ENCODE results near the gene DDOST. TPM values are rescaled to one million over a fixed set of nuclear protein-coding genes. Genes with fewer than 3 reads are reported as not detected.
"Not testable (repeated sequence)": the region's sequence is repeated elsewhere in the genome, so short reads cannot be mapped to it uniquely, and the experiment has no call there.

DDOST gene
- total RNA-seq, 2 experiments from 2014 or later: 137 to 170 TPM

- H3K9me3 Mint-ChIP-seq (ENCODE audit: low read depth); H3K36me3 Mint-ChIP-seq; H3K4me3 Mint-ChIP-seq; DNase-seq; ATAC-seq; CTCF ChIA-PET; H3K4me1 Mint-ChIP-seq; H3K27ac Mint-ChIP-seq: not testable (repeated sequence)
- peaks cover 11% of the 10 kb centered on the region for H3K27me3 Mint-ChIP-seq
Observed at GRCh38 chr1:20606801-20607570, 54.2 kb downstream of the DDOST start.

- no peak overlapping the region for H3K27ac Mint-ChIP-seq
- no peaks in the 10 kb centered on the region for H3K9me3 Mint-ChIP-seq (ENCODE audit: low read depth)
- no peaks in the 10 kb centered on the region for H3K4me1 Mint-ChIP-seq
- peaks cover 11% of the 10 kb centered on the region for H3K27me3 Mint-ChIP-seq
- CTCF ChIA-PET: no interaction called here
- DNase-seq (no peak), ATAC-seq (no peak)
- H3K4me3 Mint-ChIP-seq: no peak overlapping the region
- H3K36me3 Mint-ChIP-seq: no peaks in the 10 kb centered on the region
Observed at GRCh38 chr1:20604678-20605077, 56.5 kb downstream of the DDOST start.

GRCh38 chr1:20603504-20604464, 57.4 kb downstream of the DDOST start:
- CTCF ChIA-PET: no interaction called here
- no peak overlapping the region for H3K27ac Mint-ChIP-seq
- no peak for DNase-seq
- H3K27me3 Mint-ChIP-seq: peaks cover 11% of the 10 kb centered on the region
- no peaks in the 10 kb centered on the region for H3K9me3 Mint-ChIP-seq (ENCODE audit: low read depth)
- H3K36me3 Mint-ChIP-seq: no peaks in the 10 kb centered on the region
- no peak overlapping the region for H3K4me3 Mint-ChIP-seq
- no peak for ATAC-seq
- H3K4me1 Mint-ChIP-seq: no peaks in the 10 kb centered on the region

GRCh38 chr1:20602851-20603450, 58.2 kb downstream of the DDOST start:
- Mint-ChIP-seq H3K27me3 (peaks cover 11% of the 10 kb centered on the region), H3K4me1 (no peaks in the 10 kb centered on the region), H3K36me3 (no peaks in the 10 kb centered on the region), H3K4me3 (no peak overlapping the region), H3K27ac (no peak overlapping the region), H3K9me3 (ENCODE audit: low read depth) (no peaks in the 10 kb centered on the region)
- no peak for ATAC-seq
- CTCF ChIA-PET: no interaction called here
- no peak for DNase-seq

Other genes with a start within 250 kb of the DDOST start
- under 1 TPM; 0.47 to 0.82 TPM for gene CAMK2N1, start 175.2 kb downstream of the DDOST start, total RNA-seq
- 10 to 100 TPM; 14.9 to 19.5 TPM for gene MUL1, start 153.2 kb downstream of the DDOST start, total RNA-seq
- gene FAM43B, start 108.8 kb downstream of the DDOST start, total RNA-seq: not detected
- gene CDA, start 72.3 kb downstream of the DDOST start, total RNA-seq: not detected
- gene PINK1, start 27.9 kb downstream of the DDOST start, total RNA-seq: 1 to 10 TPM; 3.7 to 5.3 TPM
- gene KIF17, start 56.6 kb upstream of the DDOST start, total RNA-seq: not detected
- gene SH2D5, start 71.3 kb upstream of the DDOST start, total RNA-seq: not detected
- 100 to 1,000 TPM; 295 to 364 TPM for gene HP1BP3, start 125.9 kb upstream of the DDOST start, total RNA-seq

Measured in activated CD8-positive, alpha-beta memory T cell treated with anti-CD3 and anti-CD28 coated beads, Interleukin-2, amount 10 ng/mL, durations not matched to agents 7 days and 5 days (primary cell).